Jurkat, Clone E6-1 (cell line): Measurements from ENCODE around the gene EIF2B4. TPM values are rescaled to one million over a fixed set of nuclear protein-coding genes. Genes with fewer than 3 reads are reported as not detected.
A peak's percentile ranks its signal among the peaks of the same experiment; 100 is the strongest.

Experiments
- DNase-seq: peaks from one replicate; pipeline ENCODE4 v3.0.0-alpha.2; 2011; ENCODE audit warnings: low read depth, low spot score
- H3K4me3 ChIP-seq: 2 replicates; pipeline ENCODE4 v1.5.1; 2011; ENCODE audit warnings: mild to moderate bottlenecking, low read length, control low read depth, moderate library complexity
- polyA plus RNA-seq: library from polyadenylated mRNA; unstranded; fragments of >200 nt; gene quantifications from one replicate; pipeline ENCODE4 v1.2.1, GENCODE V29; 2012; ENCODE audit warnings: missing spikeins; ENCODE audit not compliant: insufficient read length, insufficient read depth

The EIF2B4 gene
- polyA plus RNA-seq = 78.4 TPM

DNA sequence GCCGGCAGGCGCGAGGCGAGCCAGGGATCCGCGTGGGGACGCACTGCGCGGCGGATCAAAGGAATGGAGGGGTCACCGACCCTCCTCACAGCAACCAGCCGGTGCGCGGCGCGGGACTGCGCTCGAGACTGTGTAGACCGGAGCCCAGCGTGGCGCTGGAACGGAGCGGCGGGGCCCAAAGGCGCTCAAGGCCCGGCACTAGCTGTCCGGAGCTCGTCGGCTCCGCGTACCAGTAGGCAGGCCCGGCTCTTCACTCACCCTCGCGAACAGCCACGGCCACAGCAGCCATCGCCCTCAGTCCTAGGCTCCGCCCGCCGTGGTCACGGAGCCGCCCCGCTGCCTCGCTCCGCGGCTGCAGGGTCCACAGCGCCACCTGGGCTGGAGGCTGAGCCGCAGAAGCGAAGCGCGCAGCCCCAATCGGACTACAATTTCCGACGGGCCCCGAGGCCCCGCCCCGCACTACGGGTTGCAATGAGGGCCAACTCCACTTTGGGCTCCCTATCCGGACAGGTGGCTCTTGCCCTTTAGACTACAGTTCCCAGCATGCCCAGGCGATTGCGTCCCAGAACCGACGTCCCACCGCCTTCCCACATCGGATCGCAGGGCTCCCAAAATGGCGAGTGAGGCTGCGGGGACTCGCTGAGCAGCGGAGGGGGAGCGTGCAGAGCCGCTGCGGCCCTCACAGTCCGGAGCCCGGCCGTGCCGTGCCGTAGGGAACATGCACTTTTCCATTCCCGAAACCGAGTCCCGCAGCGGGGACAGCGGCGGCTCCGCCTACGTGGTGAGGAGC is at the start of gene EIF2B4, which contains the start of gene SNX17:
Gene EIF2B4 (minus strand): TSS at position 313 of the 790 bp plus-strand sequence. CDS start 24 bp downstream, at position 289.
Gene SNX17 (plus strand): TSS at position 591 of the 790 bp plus-strand sequence. CDS start 128 bp downstream, at position 719.
- H3K4me3 ChIP-seq = peak within 1 kb of the TSS; percentile 94
- peak; percentile 99 for DNase-seq

GRCh38 chr2:27416151-27416550 is 46.0 kb upstream of the EIF2B4 start:
- H3K4me3 ChIP-seq = no peak overlapping the region
- DNase-seq = no peak

DNA sequence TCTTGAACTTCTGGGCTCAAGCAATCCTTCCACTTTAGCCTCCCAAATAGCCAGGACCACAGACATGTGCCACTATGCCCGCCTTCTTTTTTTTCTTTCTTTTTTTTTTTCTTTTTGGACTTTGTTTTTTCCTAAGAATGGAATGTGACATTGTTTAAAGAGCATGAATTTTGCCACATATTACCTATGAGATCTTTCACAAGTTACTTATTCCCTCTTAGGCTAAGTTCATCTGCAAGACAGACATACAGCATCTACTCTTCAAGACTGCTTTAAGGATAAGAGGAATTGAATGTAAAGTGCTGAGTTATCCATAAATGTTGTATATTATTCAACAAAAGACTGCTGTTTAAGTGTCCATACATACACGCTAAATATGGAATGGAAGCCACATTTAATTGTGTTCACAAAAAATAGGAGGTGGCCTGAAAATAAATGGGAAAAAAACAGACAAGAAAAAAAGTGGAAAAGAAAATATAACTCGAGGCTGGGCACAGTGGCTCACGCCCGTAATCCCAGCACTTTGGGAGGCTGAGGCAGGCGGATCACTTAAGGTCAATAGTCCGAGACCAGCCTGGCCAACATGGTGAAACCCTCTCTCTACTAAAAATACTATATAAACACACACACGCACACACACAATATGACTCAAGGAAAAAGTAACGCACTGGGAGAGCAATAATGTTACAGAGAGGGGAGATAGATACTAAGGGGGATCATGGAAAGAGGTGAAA is 42.4 kb upstream of the EIF2B4 start:
- no peak for DNase-seq
- no peak overlapping the region for H3K4me3 ChIP-seq

GRCh38 chr2:27409321-27410073 is 39.4 kb upstream of the EIF2B4 start, which contains the start of gene PPM1G:
TSS of gene PPM1G (minus strand) at chr2:27409591. CDS start at chr2:27409422, 169 bp downstream.
- peak within 1 kb of the TSS; percentile 89 for H3K4me3 ChIP-seq
- DNase-seq = peak; percentile 91

DNA sequence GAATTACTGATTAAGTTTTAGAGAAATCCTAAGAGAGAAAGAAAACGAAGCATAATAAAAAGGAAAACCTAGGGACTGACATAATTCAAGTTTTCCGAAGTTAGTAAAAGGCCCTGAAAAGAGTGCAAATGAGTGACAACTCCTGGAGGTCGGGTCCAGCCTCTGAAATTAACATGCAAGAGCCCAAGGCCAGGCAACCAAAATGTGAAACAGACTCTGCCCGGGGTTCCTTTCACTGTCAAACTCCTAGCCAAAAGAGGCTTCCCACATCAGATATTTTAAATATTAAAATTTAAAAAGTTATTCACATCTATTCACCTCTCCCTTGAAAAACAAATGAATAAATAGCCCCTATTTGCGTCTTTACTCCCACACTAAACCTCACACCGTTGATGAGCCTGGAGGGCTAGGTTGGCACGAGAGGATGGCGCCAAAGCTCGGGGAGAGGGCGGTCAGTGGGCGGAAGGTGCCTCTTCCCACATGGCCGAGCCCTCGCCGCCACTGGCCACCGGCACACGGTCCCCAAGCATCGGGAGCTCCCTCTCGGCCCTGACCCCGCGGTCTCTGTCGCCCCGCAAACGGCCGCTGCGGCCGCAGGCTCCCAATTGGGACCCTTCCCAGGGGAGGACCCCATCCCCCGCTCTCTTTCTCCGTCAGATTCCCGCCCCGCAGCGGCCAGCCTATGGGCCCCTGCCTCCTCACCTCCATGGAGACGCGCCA is 38.6 kb upstream of the EIF2B4 start:
- peak overlapping the region; percentile 89 for H3K4me3 ChIP-seq
- no peak for DNase-seq

- peak overlapping the region; percentile 89 for H3K4me3 ChIP-seq
- no peak for DNase-seq
These were observed 37.8 kb upstream of the EIF2B4 start for GRCh38 chr2:27407798-27408491.

GRCh38 chr2:27400348-27401135 is 30.4 kb upstream of the EIF2B4 start:
- H3K4me3 ChIP-seq = no peak overlapping the region
- DNase-seq = no peak

GRCh38 chr2:27398962-27399361 is 28.8 kb upstream of the EIF2B4 start:
- DNase-seq = no peak
- H3K4me3 ChIP-seq = no peak overlapping the region

DNA sequence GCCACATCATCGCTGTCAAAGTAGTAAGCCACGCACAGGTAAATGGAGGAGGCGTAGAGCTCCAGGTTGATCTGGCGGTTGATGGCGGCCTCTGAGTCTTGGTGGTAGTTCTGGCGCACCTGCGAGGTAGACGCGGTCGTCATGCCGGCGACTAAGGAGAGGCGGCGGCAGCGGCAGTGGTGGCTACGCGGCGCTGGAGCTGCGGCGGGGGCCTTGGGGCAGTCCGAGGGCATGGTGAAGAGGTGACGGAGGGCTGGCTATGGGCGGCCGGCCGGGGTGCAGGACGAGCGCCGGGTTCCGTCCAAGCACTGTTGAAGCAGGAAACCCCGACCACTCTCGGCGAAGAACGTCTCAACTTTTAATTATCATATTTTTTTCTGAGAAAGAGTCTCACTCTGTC is 23.1 kb upstream of the EIF2B4 start:
- no peak overlapping the region for H3K4me3 ChIP-seq
- DNase-seq = no peak

- peak; percentile 45 for DNase-seq
- H3K4me3 ChIP-seq = no peak overlapping the region
These were observed 20.9 kb upstream of the EIF2B4 start for GRCh38 chr2:27390822-27391679.

DNA sequence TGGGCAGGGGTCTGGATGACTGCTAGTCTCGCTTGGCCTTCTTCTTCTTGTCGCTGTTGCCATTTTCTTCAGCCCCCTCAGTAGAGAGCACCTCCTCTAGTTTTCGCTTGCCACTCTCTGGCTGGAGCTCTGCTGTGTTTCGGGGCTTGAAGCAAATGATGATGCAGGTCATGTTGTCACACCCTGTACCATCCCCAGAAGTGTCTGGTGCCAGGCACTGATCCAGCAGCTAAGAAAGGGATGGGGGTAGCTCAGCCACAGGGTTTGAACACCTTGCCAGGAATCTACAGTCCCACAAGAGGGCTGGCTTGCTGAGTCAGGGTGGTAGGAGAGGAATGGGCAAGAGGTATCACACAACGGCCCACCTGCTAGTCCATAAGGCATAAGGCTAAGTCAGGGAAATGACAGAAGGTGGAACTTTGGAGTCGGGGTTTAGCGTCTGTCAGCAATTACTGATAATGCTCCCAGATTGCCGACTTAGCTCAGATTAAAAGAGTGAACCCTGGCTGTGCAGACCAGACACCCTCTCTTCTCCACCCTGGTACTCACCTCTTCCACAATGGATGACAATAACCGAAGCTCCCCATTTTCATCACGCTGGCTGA is 11.5 kb upstream of the EIF2B4 start:
- H3K4me3 ChIP-seq = no peak overlapping the region; the same call in 1 of the 2 replicates
- DNase-seq = no peak

DNA sequence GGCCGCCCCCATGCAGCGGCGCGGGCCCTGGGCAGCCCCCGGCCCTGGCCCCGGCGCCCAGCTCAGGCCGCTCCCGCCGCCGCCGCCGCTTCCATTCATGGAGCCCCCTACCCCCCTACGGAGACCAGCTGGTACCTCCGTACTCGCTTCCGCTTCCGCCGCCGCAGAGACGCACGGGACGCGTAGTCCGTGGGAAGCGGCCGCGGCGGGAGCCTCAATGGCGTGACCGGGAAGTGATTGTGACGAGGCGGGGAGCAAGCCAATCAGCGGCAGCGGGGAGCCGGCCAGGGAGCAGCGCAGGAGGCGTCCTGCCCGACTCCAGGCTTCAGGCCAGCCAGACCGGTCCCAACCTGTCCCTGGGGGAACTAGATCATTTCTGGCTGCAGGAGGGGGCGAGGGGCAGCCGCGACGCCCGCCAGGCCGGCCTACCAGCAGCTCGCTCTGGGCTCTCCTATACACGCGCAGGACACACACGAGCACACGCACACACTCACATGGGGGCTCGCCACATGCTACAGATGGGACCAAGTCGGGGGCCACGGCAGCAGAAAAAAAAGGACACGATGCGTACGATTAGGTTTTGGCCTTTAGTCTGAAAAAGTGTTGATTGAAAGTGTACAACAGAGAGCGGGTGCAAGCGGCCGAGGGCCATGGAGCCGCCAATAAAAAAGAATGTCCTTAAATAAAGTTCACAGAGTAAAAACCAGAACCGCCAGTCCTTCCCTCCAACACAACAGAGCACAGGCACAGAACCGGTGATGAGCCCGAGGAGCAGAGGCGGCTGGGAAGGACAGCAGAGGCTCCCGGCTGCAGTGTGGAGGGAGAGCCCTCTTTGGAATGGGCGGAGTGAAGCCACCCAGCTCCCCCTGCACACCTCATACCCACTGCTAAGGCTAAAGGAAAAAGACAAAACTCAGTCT is 10.7 kb upstream of the EIF2B4 start, which contains the start of gene ZNF513:
Gene ZNF513 (minus strand): TSS at position 109 of the 920 bp plus-strand sequence. CDS start 208 bp downstream, outside the sequence.
- peak within 1 kb of the TSS; percentile 84 for H3K4me3 ChIP-seq
- peak; percentile 84 for DNase-seq

DNA sequence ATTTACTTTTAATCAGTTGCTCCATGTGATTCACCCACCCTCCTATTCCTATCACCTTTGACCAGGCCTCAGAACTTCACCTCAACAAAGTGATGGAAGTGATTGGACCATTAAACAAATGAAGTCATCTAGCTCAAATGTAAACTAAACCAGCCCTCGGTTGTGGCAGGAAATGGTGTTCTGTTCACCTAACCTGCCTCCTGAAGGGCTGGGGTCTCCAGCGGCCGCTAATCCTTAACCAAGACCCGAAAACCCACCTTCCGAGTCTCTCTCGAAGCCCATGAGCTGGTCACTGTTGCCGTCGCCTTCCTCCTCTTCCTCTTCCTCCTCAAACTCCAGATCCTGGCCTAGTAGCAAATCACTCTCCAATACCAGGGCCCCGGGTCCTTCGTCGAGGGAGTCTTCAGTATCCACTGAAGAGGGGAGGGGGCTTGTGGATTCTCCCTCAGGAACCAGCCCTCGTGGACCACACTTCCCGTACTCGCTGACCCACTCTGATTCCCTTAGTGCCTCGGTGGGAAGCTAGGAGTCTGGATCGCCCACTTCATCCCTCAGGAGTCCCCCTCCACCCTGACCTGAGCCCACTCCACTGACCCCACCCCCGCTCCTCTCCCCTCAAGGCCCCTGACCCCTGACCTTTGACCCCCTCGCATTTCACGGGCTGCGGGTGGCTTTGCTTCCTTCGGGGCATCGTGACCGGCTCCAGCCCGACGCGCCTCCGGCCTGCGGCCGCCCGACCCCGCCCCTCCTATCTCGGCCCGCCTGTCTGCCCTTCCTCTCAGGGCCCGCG is 9.9 kb upstream of the EIF2B4 start:
- peak; percentile 27 for DNase-seq
- peak overlapping the region; percentile 84 for H3K4me3 ChIP-seq

DNA sequence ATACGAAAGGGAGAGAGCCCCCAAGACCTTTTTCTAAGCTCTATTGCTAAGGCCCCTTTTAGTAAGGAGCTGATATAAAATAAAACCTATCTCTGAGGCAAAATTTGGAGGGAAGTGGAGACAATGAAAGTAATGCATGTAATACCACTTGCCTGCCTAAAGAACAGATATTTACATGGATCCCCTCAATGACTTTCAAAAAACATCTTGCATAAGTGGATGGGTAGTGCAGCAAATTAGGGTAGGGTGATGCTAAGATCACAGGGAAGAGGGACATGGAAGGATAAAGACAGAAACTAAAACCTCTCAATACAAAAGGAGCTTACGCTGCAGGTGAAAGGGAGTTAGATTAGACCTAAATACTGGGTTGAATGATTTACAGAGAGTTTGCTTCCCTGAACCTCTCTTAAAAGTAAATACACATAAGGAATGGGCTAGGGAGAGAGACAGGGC is 9.3 kb upstream of the EIF2B4 start:
- no peak for DNase-seq
- peak overlapping the region; percentile 84 for H3K4me3 ChIP-seq
